Brain microvascular endothelial cell (primary cell): ENCODE data around the gene PNMA8C.

Source experiments
- DNase-seq: peaks from one replicate; pipeline ENCODE4 v3.0.0-alpha.2; 2020
- H3K27ac ChIP-seq: fragments of 250-450 bp; sonication (Bioruptor Pico); 2 replicates; pipeline ENCODE4 v1.5.1; 2020; ENCODE audit warnings: mild to moderate bottlenecking, moderate library complexity
- H3K27me3 ChIP-seq: fragments of 250-450 bp; sonication (Bioruptor Pico); replicated peaks from 2 replicates; pipeline ENCODE4 v1.5.1; 2020; ENCODE audit warnings: mild to moderate bottlenecking
- H3K36me3 ChIP-seq: fragments of 250-450 bp; sonication (Bioruptor Pico); replicated peaks from 2 replicates; pipeline ENCODE4 v1.5.1; 2020; ENCODE audit warnings: mild to moderate bottlenecking
- H3K4me3 ChIP-seq: 2 replicates; pipeline ENCODE4 v1.5.1; 2011; ENCODE audit warnings: low read depth, mild to moderate bottlenecking, control low read depth, low read length, moderate library complexity
- CTCF ChIP-seq: IDR thresholded peaks from 2 replicates; pipeline ENCODE4 v1.5.1; 2011; ENCODE audit warnings: low read depth, mild to moderate bottlenecking, moderate library complexity, low read length, control low read depth, inconsistent platforms; ENCODE audit errors: missing control alignments
- in situ Hi-C: cut with HindIII; loops from 2 replicates; pipeline ENCODE4 v1.10.0; 2017; ENCODE audit warnings: low sequenced_read_pairs, low pct_ligation_motif_present

Gene PNMA8C

GRCh38 chr19:46431824-46432223 lies 3.1 kb upstream of the PNMA8C start:
- TF ChIP-seq CTCF: peak; percentile 40
- no peaks in the 10 kb centered on the region for H3K36me3 ChIP-seq
- H3K4me3 ChIP-seq: no peak overlapping the region
- in situ Hi-C loops: no loop called here
- no peak overlapping the region for H3K27ac ChIP-seq
- H3K27me3 ChIP-seq: peaks cover 2% of the 10 kb centered on the region
- DNase-seq: no peak

- Histone ChIP-seq H3K27me3 (peaks cover 2% of the 10 kb centered on the region), H3K4me3 (no peak overlapping the region), H3K36me3 (no peaks in the 10 kb centered on the region), H3K27ac (no peak overlapping the region)
- in situ Hi-C loops: no loop called here
- no peak for DNase-seq
- no peak for TF ChIP-seq CTCF
Observed at GRCh38 chr19:46429999-46430398, 1.3 kb upstream of the PNMA8C start.

GRCh38 chr19:46427518-46428045 lies 1.2 kb downstream of the PNMA8C start:
- TF ChIP-seq CTCF: no peak
- Histone ChIP-seq H3K4me3 (no peak overlapping the region), H3K27ac (no peak overlapping the region), H3K27me3 (peaks cover 2% of the 10 kb centered on the region), H3K36me3 (no peaks in the 10 kb centered on the region)
- in situ Hi-C loops: no loop called here
- DNase-seq: no peak

- DNase-seq: peak; percentile 56
- Histone ChIP-seq H3K4me3 (peak overlapping the region; percentile 67), H3K27ac (no peak overlapping the region), H3K27me3 (peaks cover 2% of the 10 kb centered on the region), H3K36me3 (no peaks in the 10 kb centered on the region)
- no peak for TF ChIP-seq CTCF
- in situ Hi-C loops: no loop called here
Observed at GRCh38 chr19:46426506-46427162, 2.1 kb downstream of the PNMA8C start.

GRCh38 chr19:46426035-46426505 lies 2.7 kb downstream of the PNMA8C start:
- peaks cover 2% of the 10 kb centered on the region for H3K27me3 ChIP-seq
- no peak for DNase-seq
- TF ChIP-seq CTCF: no peak
- in situ Hi-C loops: no loop called here
- no peaks in the 10 kb centered on the region for H3K36me3 ChIP-seq
- peak overlapping the region; percentile 67 for H3K4me3 ChIP-seq
- H3K27ac ChIP-seq: no peak overlapping the region

GRCh38 chr19:46423188-46423587 lies 5.5 kb downstream of the PNMA8C start:
- TF ChIP-seq CTCF: no peak
- in situ Hi-C loops: no loop called here
- H3K27ac ChIP-seq: no peak overlapping the region

More at GRCh38 chr19:46423188-46423587, 5.5 kb downstream of the PNMA8C start:
- Histone ChIP-seq H3K36me3 (no peaks in the 10 kb centered on the region), H3K27me3 (peaks cover 2% of the 10 kb centered on the region), H3K4me3 (no peak overlapping the region)
- no peak for DNase-seq
